Testis (tissue), 3 donors: ENCODE results near the gene EYA2. TPM values are rescaled to one million over a fixed set of nuclear protein-coding genes. Genes with fewer than 3 reads are reported as not detected.
"Not testable (repeated sequence)": the region's sequence is repeated elsewhere in the genome, so short reads cannot be mapped to it uniquely, and the experiment has no call there.

Experiments
- DNase-seq: peaks from one replicate; pipeline ENCODE4 v3.0.0-alpha.2; 2019
- H3K27ac ChIP-seq, 2 donors: fragments of 200-600 bp; sonication (generic); one replicate each; pipeline ENCODE4 v1.5.1; 2019
- H3K27me3 ChIP-seq: fragments of 200-600 bp; sonication (generic); one replicate; pipeline ENCODE4 v1.5.1; 2019
- H3K36me3 ChIP-seq: fragments of 200-600 bp; sonication (generic); one replicate; pipeline ENCODE4 v1.5.1; 2017; ENCODE audit warnings: low read depth; ENCODE audit errors: missing control alignments
- H3K4me1 ChIP-seq: fragments of 200-600 bp; sonication (generic); one replicate; pipeline ENCODE4 v1.5.1; 2019
- H3K4me3 ChIP-seq, 2 donors: fragments of 200-600 bp; sonication (generic); one replicate each; pipeline ENCODE4 v1.5.1; 2017 to 2019
- H3K9me3 ChIP-seq: fragments of 200-600 bp; sonication (generic); one replicate; pipeline ENCODE4 v1.5.1; 2017
- POLR2A ChIP-seq: fragments of 450-650 bp; IDR thresholded peaks from one replicate; pipeline ENCODE4 v1.6.1; 2017; ENCODE audit warnings: antibody characterized with exemption, mild to moderate bottlenecking, moderate library complexity
- WGBS, 2 donors: methylation state at CpG; one replicate each; pipeline ENCODE4 v1.1.5; 2018; 5-methylcytosine and 5-hydroxymethylcytosine counted together
- intact Hi-C: fragments of 100-400 bp; cut with DNase I; formaldehyde crosslinking; loops from one replicate; pipeline ENCODE4 v1.15.1; 2023; ENCODE audit warnings: low total_unique reads
- polyA plus RNA-seq: library from polyadenylated mRNA; stranded (reverse); fragments of 350-450 nt; fragmentation: Illumina TruSeq; extraction: RNeasy Lipid Tissue Mini Kit (QIAGEN cat#74804); gene quantifications from one replicate; pipeline ENCODE4 v1.2.3, GENCODE V29; 2014; ENCODE audit warnings: low read depth, low replicate concordance; ENCODE audit not compliant: insufficient read depth
- total RNA-seq, 2 donors: library from RNA; depleted of rRNA; stranded (reverse); fragments of >200 nt; gene quantifications; one replicate each; pipeline ENCODE4 v1.2.3, GENCODE V29; 2016
- TF ChIP-seq, protein P1 (sequence below), 3 experiments: fragments of 450-650 bp in 2 of 3; fragments of 200-600 bp in 1 of 3; sonication (generic) in 1 of 3; IDR thresholded peaks; one replicate each; pipeline ENCODE4 v1.5.1; 2016 to 2019; ENCODE audit warnings: antibody characterized with exemption in 3 of 3, mild to moderate bottlenecking in 2 of 3, moderate library complexity in 1 of 3

EYA2 gene
- total and polyA plus RNA-seq, 3 donors from 2014 or later = 14.6 to 17.2 (median 16.2) TPM

DNA sequence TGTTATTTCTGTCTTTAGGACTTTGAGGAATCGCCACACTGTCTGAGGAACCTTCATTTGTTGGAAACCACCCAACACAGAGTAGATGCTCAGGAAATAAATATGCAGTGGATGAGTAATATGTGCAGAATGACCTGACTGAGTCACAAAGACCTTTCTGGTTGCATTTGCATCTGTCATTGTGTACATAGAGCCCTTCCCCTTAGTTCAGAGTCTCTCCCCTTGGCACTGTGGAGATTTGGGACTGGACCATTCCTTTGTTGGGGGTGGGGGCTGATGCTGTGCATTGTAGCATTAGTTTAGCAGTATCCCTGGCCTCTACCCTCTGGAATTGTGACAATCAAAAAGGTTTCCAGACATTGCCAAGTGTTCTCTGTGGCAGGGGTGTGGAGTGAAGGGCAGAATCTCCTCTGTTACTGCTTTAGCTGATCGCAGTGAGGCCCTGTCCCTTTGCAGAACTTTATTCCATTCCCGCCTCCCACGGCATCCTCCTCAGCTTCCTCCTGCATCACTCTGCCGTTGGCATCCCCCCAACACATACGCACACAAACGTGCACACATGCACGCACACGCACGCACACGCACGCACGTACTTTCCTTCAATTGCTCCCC, 64.5 kb downstream of the EYA2 start:
- H3K27me3 ChIP-seq = no peaks in the 10 kb centered on the region
- H3K4me3 ChIP-seq = no peak overlapping the region
- WGBS, 2 donors = 68 to 71% methylated on average over 13 of the region's 13 CpGs
- H3K36me3 ChIP-seq = no peaks in the 10 kb centered on the region
- H3K9me3 ChIP-seq = no peaks in the 10 kb centered on the region
- no peak for TF ChIP-seq POLR2A
- TF ChIP-seq, protein P1, sequence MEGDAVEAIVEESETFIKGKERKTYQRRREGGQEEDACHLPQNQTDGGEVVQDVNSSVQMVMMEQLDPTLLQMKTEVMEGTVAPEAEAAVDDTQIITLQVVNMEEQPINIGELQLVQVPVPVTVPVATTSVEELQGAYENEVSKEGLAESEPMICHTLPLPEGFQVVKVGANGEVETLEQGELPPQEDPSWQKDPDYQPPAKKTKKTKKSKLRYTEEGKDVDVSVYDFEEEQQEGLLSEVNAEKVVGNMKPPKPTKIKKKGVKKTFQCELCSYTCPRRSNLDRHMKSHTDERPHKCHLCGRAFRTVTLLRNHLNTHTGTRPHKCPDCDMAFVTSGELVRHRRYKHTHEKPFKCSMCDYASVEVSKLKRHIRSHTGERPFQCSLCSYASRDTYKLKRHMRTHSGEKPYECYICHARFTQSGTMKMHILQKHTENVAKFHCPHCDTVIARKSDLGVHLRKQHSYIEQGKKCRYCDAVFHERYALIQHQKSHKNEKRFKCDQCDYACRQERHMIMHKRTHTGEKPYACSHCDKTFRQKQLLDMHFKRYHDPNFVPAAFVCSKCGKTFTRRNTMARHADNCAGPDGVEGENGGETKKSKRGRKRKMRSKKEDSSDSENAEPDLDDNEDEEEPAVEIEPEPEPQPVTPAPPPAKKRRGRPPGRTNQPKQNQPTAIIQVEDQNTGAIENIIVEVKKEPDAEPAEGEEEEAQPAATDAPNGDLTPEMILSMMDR (IDR thresholded peaks at IDR 0.05) = no peak
- no peak overlapping the region for H3K27ac ChIP-seq
- intact Hi-C loops = no loop called here
- DNase-seq = no peak
- no peaks in the 10 kb centered on the region for H3K4me1 ChIP-seq

DNA sequence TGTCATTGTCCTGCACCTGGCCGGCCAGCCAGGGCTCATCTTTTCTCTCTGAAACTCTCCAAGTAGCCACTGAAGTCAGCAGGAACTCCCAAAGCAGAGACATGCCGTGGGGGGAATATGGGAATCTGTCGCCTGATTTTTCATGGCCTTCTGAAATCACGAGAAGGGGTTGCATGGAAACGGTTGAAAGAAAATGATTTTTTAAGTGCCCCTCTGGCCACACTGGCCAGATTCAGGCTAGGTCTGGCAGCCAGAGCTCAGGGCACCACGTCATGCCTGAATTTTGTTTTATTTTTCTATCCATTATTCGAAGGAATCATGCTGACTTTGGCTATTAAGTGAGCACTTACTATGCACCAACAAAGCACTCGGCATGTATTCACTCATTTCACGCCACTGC, 65.2 kb downstream of the EYA2 start:
- Histone ChIP-seq H3K27ac (no peak overlapping the region), H3K4me1 (no peaks in the 10 kb centered on the region)

DNA sequence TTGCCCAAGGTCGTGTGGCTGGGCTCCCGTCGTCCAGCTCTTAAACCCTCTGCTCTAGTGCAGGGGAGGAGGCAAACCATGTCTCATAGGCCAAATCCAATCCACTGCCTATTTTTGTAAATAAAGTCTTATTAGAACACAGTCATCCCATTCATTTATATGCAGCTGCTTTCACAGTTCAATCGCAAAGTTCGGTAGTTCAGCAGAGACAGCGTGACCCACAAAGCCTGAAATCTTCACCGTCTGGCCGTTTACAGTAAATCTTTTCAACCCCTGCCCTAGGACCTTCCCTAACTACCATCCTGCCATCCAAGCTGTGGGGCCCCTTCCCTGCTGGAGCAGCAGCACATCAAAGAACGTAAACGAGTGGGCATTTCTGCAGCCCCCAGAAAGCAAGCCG, 65.9 kb downstream of the EYA2 start:
- no peak for DNase-seq
- Histone ChIP-seq H3K36me3 (no peaks in the 10 kb centered on the region), H3K4me1 (no peaks in the 10 kb centered on the region), H3K9me3 (no peaks in the 10 kb centered on the region), H3K27ac (no peak overlapping the region), H3K4me3 (no peak overlapping the region), H3K27me3 (no peaks in the 10 kb centered on the region)
- TF ChIP-seq, protein P1 (IDR thresholded peaks at IDR 0.05) = no peak
- TF ChIP-seq POLR2A = no peak
- intact Hi-C loops = no loop called here
- 55 to 75% methylated on average over 8 to 11 of the region's 11 CpGs for WGBS, 2 donors

More for the DNA sequence above, 65.2 kb downstream of the EYA2 start:
- Histone ChIP-seq H3K27me3 (no peaks in the 10 kb centered on the region), H3K36me3 (no peaks in the 10 kb centered on the region), H3K4me3 (no peak overlapping the region), H3K9me3 (no peaks in the 10 kb centered on the region)
- intact Hi-C loops = no loop called here
- TF ChIP-seq, protein P1 (IDR thresholded peaks at IDR 0.05) = no peak
- no peak for TF ChIP-seq POLR2A
- WGBS, 2 donors = 88 to 91% methylated on average over 9 of the region's 9 CpGs
- no peak for DNase-seq

DNA sequence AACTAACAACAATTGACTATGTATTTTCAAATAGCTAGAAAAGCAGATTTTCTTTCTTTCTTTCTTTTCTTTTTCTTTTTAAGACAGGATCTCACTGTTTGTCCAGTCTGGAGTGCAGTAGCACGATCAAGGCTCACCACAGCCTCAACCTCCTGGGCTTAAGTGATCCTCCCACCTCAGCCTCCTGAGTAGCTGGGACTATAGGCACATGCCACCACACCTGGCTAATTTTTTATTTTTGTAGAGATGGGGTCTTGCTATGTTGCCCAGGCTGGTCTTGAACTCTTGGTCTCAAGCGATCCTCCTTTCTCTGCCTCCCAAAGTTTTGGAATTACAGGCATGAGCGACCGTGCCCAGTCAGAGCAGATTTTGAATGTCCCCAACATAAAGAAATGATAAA, 67.3 kb downstream of the EYA2 start:
- H3K36me3 ChIP-seq, H3K4me3 ChIP-seq, intact Hi-C loops, H3K9me3 ChIP-seq, DNase-seq, H3K4me1 ChIP-seq, H3K27ac ChIP-seq, H3K27me3 ChIP-seq: not testable (repeated sequence)
- 92 to 99% methylated on average over 4 of the region's 4 CpGs for WGBS, 2 donors

DNA sequence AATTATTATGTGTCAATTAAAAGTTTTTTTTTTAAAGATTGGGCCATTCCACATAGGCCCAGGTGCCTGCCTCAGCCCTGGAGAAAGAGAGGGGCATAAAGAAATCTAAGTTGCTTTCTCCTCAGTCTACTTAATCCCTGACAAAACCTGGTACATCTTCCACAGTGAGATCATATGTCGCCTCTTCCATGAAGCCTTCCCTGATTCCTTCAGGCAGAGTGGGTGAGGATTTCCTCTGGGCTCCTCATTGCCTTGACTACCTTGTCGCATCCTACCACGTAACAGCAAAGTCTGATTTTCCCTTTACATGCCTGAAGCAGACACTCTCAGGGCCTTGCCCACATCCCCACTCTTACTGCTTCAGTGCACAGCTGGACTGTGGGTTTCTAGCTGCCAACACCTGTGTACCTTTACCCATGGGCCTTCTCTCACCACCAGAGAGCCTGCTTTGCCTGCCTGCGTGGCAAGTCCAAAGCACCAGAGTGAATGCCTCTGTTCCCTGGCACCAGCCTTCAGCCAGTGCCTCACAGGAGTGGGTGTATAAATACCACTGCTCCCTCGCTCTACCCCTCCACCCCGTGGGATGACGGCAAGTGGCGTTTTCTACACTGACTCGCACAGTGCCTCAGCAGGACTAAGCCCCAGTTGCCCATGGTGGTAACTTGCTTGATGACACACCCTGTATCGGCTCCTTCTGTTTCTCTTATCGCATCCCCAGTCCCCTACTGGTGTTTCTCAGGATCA, 68.0 kb downstream of the EYA2 start:
- Histone ChIP-seq H3K27ac (no peak overlapping the region), H3K9me3 (no peaks in the 10 kb centered on the region)
- TF ChIP-seq POLR2A = no peak
- TF ChIP-seq, protein P1 (IDR thresholded peaks at IDR 0.05) = no peak

More for the DNA sequence above, 68.0 kb downstream of the EYA2 start:
- Histone ChIP-seq H3K4me1 (no peaks in the 10 kb centered on the region), H3K4me3 (no peak overlapping the region), H3K27me3 (no peaks in the 10 kb centered on the region), H3K36me3 (no peaks in the 10 kb centered on the region)
- intact Hi-C loops = no loop called here
- WGBS, 2 donors = 79% methylated on average over 11 of the region's 11 CpGs
- no peak for DNase-seq
